K562 (cell line): ENCODE data around the gene ATP5F1D. TPM values are rescaled to one million over a fixed set of nuclear protein-coding genes. Genes with fewer than 3 reads are reported as not detected.

Experiments
- ATAC-seq: fragments of 200-7000 bp; cut with Tn5 transposase; 3 replicates; pipeline ENCODE4 v1.9.1; 2020; ENCODE audit warnings: moderate library complexity
- BruUV-seq: library from RNA; stranded (reverse); fragments of 400-500 nt; replicated peaks from 2 replicates; lab custom pipeline; 2021; lab: Mats Ljungman, UMichigan
- CTCF ChIA-PET: fragments of 300-600 bp; formaldehyde crosslinking; extraction: SDS; loops from one replicate; lab custom pipeline; 2021; ENCODE audit warnings: low intra/inter-chr PET ratio; lab: Yijun Ruan, JAX
- POLR2A ChIA-PET: fragments of 300-600, 350-650 bp; sonication (Branson Sonifier 250); formaldehyde crosslinking; extraction: SDS; loops from one replicate; lab custom pipeline; 2021; ENCODE audit warnings: antibody characterized with exemption, inconsistent platforms; lab: Yijun Ruan, JAX
- DNase-seq, 4 experiments: peaks; one replicate each; pipeline versions ENCODE4 v3.0.0 to v3.0.0-alpha.2; 2011 to 2018; ENCODE audit warnings: low spot score in 3 of 4, mixed read lengths in 3 of 4; ENCODE audit errors: extremely low read depth in 1 of 4
- FAIRE-seq: peaks from 2 replicates; lab custom pipeline; 2011; peaks lifted over from hg19 to GRCh38; lab: Jason Lieb, UNC
- H2AFZ ChIP-seq: 2 replicates; pipeline ENCODE4 v1.6.0; 2011; ENCODE audit warnings: low read depth, low read length, control low read depth, inconsistent platforms
- H3K27ac ChIP-seq: fragments of 200-600 bp; 3 replicates; pipeline ENCODE4 v1.8.0; 2011; ENCODE audit warnings: low read depth, mild to moderate bottlenecking, control low read depth, inconsistent platforms, low read length, moderate library complexity, mixed read lengths; ENCODE audit errors: extremely low read depth
- H3K27me3 ChIP-seq, 2 experiments: fragments of 300-600 bp in 1 of 2; 2 replicates in 1 of 2; 3 replicates in 1 of 2; pipeline versions ENCODE4 v1.6.0 to v1.8.0; 2011; ENCODE audit warnings: inconsistent platforms in 2 of 2, low read length in 2 of 2, mild to moderate bottlenecking in 1 of 2, mixed read lengths in 1 of 2, moderate library complexity in 1 of 2; ENCODE audit not compliant: control insufficient read depth in 2 of 2, insufficient read depth in 2 of 2
- H3K36me3 ChIP-seq: fragments of 300-600 bp; 3 replicates; pipeline ENCODE4 v1.8.0; 2011; ENCODE audit warnings: mild to moderate bottlenecking, low read length, inconsistent platforms; ENCODE audit not compliant: control insufficient read depth, insufficient read depth
- H3K4me1 ChIP-seq, 2 experiments: fragments of 200-600 bp in 1 of 2; replicated peaks in 1 of 2; 2 replicates in 1 of 2; 3 replicates in 1 of 2; pipeline versions ENCODE4 v1.5.1 to v1.8.0; 2011; ENCODE audit warnings: inconsistent platforms in 2 of 2, low read length in 2 of 2, mild to moderate bottlenecking in 1 of 2, mixed read lengths in 1 of 2, moderate library complexity in 1 of 2; ENCODE audit not compliant: control insufficient read depth in 2 of 2, insufficient read depth in 2 of 2
- H3K4me2 ChIP-seq: 2 replicates; pipeline ENCODE4 v1.6.1; 2011; ENCODE audit warnings: low read length, control low read depth, inconsistent platforms, mixed read lengths; ENCODE audit not compliant: insufficient read depth
- H3K4me3 ChIP-seq: fragments of 200-600 bp; sonication (generic), shearing (Covaris generic); 2 replicates; pipeline ENCODE4 v1.5.1; 2016; ENCODE audit warnings: control low read depth, inconsistent platforms
- H3K79me2 ChIP-seq: fragments of 200-600 bp; 3 replicates; pipeline ENCODE4 v1.8.0; 2011; ENCODE audit warnings: low read length, inconsistent platforms; ENCODE audit not compliant: control insufficient read depth, insufficient read depth
- H3K9ac ChIP-seq, 2 experiments: 2 replicates each; pipeline versions ENCODE4 v1.6.0 to v1.6.1; 2011; ENCODE audit warnings: low read depth in 2 of 2, low read length in 2 of 2, control low read depth in 1 of 2, inconsistent platforms in 1 of 2, mild to moderate bottlenecking in 1 of 2, mixed read lengths in 1 of 2; ENCODE audit not compliant: insufficient read depth in 1 of 2
- H3K9me1 ChIP-seq: one replicate; pipeline ENCODE4 v1.6.0; 2011; ENCODE audit warnings: inconsistent platforms, mild to moderate bottlenecking, low read length, moderate library complexity; ENCODE audit not compliant: control insufficient read depth, insufficient read depth
- H3K9me3 ChIP-seq: replicated peaks from 2 replicates; pipeline ENCODE4 v1.5.1; 2011; ENCODE audit warnings: low read depth, low read length, inconsistent platforms; ENCODE audit not compliant: control insufficient read depth, insufficient read depth
- H4K20me1 ChIP-seq: replicated peaks from 2 replicates; pipeline ENCODE4 v1.6.1; 2011; ENCODE audit warnings: low read length, inconsistent platforms, mixed read lengths; ENCODE audit not compliant: control insufficient read depth, insufficient read depth
- CAMTA2 ChIP-seq: fragments of 250-450 bp; sonication (Bioruptor Pico); conservative IDR thresholded peaks from 2 replicates; pipeline ENCODE4 v1.5.1; 2022
- MAFK ChIP-seq: IDR thresholded peaks from 2 replicates; pipeline ENCODE4 v1.6.1; 2011; ENCODE audit warnings: low read length, improper control_type of control experiment
- NBN ChIP-seq: fragments of 450-650 bp; IDR thresholded peaks from 2 replicates; pipeline ENCODE4 v1.6.1; 2016; ENCODE audit warnings: low read depth, mild to moderate bottlenecking
- NFE2 ChIP-seq: IDR thresholded peaks from 2 replicates; pipeline ENCODE4 v1.6.1; 2014; ENCODE audit warnings: antibody characterized with exemption, low read depth
- NFIC ChIP-seq: fragments of 450-650 bp; IDR thresholded peaks from 2 replicates; pipeline ENCODE4 v1.6.1; 2017; ENCODE audit warnings: mild to moderate bottlenecking, inconsistent platforms
- NR2F6 ChIP-seq: fragments of 450-650 bp; formaldehyde crosslinking; IDR thresholded peaks from 2 replicates; pipeline ENCODE4 v1.4.0; 2020; ENCODE audit warnings: mild to moderate bottlenecking
- PCBP1 ChIP-seq: fragments of 200-400 bp; formaldehyde crosslinking; IDR thresholded peaks from 2 replicates; pipeline ENCODE4 v1.6.1; 2018; ENCODE audit warnings: mild to moderate bottlenecking, low read depth, low read length; ENCODE audit not compliant: poor library complexity, severe bottlenecking
- PHF21A ChIP-seq: fragments of 450-650 bp; IDR thresholded peaks from 2 replicates; pipeline ENCODE4 v1.6.1; 2017; ENCODE audit warnings: low read depth, borderline replicate concordance
- PHTF2 ChIP-seq: fragments of 250-450 bp; sonication (Bioruptor Pico); IDR thresholded peaks from 2 replicates; pipeline ENCODE4 v1.5.0; 2021; ENCODE audit warnings: mild to moderate bottlenecking
- POLR2G ChIP-seq: fragments of 200-400 bp; formaldehyde crosslinking; IDR thresholded peaks from 2 replicates; pipeline ENCODE4 v1.6.1; 2017; ENCODE audit warnings: low read depth, mild to moderate bottlenecking, antibody characterized with exemption, low read length, moderate library complexity
- RBFOX2 ChIP-seq: fragments of 200-400 bp; formaldehyde crosslinking; IDR thresholded peaks from 2 replicates; pipeline ENCODE4 v1.6.1; 2017; ENCODE audit warnings: low read depth, mild to moderate bottlenecking, low read length, moderate library complexity
- RBM22 ChIP-seq: fragments of 200-400 bp; formaldehyde crosslinking; IDR thresholded peaks from 2 replicates; pipeline ENCODE4 v1.6.1; 2018; ENCODE audit warnings: low read length, low read depth; ENCODE audit not compliant: poor library complexity, severe bottlenecking
- SLC30A9 ChIP-seq: fragments of 250-450 bp; sonication (Bioruptor Pico); IDR thresholded peaks from 2 replicates; pipeline ENCODE4 v1.8.0; 2022; ENCODE audit warnings: mild to moderate bottlenecking, moderate library complexity
- ZNF124 ChIP-seq: sonication (generic); formaldehyde crosslinking; IDR thresholded peaks from 2 replicates; pipeline ENCODE4 v1.8.1; 2022; ENCODE audit warnings: missing genetic modification reagents
- ZNF174 ChIP-seq: fragments of 250-450 bp; sonication (Bioruptor Pico); IDR thresholded peaks from 2 replicates; pipeline ENCODE4 v1.4.0; 2020; ENCODE audit warnings: mild to moderate bottlenecking
- ZSCAN32 ChIP-seq: fragments of 450-650 bp; formaldehyde crosslinking; IDR thresholded peaks from 2 replicates; pipeline ENCODE4 v1.4.0; 2020; ENCODE audit warnings: mild to moderate bottlenecking, moderate library complexity
- WGBS: fragments of 100-300 bp; shearing (Covaris generic); methylation state at CpG from one replicate; pipeline ENCODE4 v1.1.6; 2016; ENCODE audit warnings: low coverage, mixed read lengths; ENCODE audit not compliant: insufficient coverage; ENCODE audit errors: missing lambda C conversion rate; 5-methylcytosine and 5-hydroxymethylcytosine counted together
- in situ Hi-C: fragments of 300-500 bp; cut with MboI; formaldehyde crosslinking; loops from 4 replicates; pipeline ENCODE4 v1.15.0; 2018; ENCODE audit warnings: inconsistent platforms, mixed read lengths
- intact Hi-C: fragments of 100-400 bp; cut with micrococcal nuclease; formaldehyde crosslinking; loops from 2 replicates; pipeline ENCODE4 v1.14.2; 2022
- polyA plus RNA-seq, 8 experiments: library from polyadenylated mRNA; depleted of rRNA in 4 of 8; stranded (reverse) in 5 of 8; unstranded in 3 of 8; fragments of >200 nt; fragmentation: Nextera tagmentation in 2 of 8; fragmentation: Illumina TruSeq in 1 of 8; extraction: Ambion mirVana in 2 of 8; extraction: Trizol in 1 of 8; gene quantifications; 2 replicates each; pipeline versions ENCODE4 v1.2.1 to v1.2.3, GENCODE V29; 2011 to 2014; ENCODE audit warnings: inconsistent platforms in 1 of 8, missing spikeins in 1 of 8
- total RNA-seq, 7 experiments: library from RNA; depleted of rRNA in 6 of 7; stranded (reverse); fragments of >200 nt in 6 of 7; fragmentation: Illumina TruSeq in 2 of 7; extraction: Trizol in 2 of 7; gene quantifications; 2 replicates each; pipeline versions ENCODE4 v1.2.1 to v1.2.3, GENCODE V29; 2011 to 2021; ENCODE audit warnings: low replicate concordance in 1 of 7
- TF ChIP-seq, protein P1 (sequence below): sonication (generic); formaldehyde crosslinking; IDR thresholded peaks from 2 replicates; pipeline ENCODE4 v1.9.0; 2022; ENCODE audit warnings: mild to moderate bottlenecking, missing genetic modification reagents
- TF ChIP-seq, protein P2 (sequence below): fragments of 450-650 bp; formaldehyde crosslinking; IDR thresholded peaks from 2 replicates; pipeline ENCODE4 v1.4.0; 2022; ENCODE audit warnings: missing genetic modification characterization

Gene ATP5F1D
- total and polyA plus RNA-seq, 9 of the 15 experiments (the other 6 are each of a cell fraction or from before 2014, with no cell fraction given): 3.9 to 409 (median 36.8) TPM

DNA sequence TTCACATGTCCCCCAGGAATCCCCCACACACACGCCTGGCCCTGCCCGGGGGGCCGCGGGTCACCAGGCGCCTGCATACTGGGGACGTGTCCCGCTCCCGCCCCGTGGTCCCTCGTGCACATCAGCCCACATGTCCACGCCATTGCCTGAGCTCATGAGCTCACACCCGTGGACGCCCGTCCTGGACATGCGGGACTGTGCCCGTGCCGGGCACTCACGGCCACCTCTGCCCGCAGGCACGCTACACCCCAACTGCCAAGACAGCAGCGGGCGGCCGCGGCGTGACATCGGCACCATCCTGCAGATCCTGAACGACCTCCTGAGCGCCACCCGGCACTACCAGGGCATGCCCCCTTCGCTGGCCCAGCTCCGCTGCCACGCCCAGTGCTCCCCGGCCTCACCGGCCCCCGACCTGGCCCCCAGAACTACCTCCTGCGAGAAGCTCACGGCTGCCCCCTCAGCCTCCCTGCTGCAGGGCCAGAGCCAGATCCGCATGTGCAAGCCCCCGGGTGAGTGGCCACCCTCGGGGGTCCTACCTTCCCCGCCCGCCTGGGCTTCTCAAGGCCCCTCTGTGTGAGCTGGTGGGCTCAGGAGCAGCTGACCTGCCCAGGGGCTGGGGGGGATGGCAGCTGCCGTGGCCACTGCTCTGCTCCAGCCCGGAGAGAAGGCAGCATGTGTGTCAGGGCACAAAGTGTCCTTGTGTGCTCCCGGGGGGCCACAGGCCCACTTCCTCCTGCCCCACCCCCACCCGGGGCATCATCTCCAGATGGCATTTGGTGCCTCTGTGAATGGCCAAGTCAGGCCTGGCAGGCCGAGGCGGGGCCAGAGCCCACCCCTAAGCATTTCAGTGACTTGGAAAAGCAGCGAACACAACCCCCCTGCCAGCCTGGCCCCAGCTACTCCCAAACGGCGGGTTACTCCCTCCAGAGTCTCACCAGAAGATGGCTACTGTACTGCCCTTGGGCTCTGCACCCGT, 13.9 kb downstream of the ATP5F1D start:
- ChIA-PET POLR2A (interaction anchor here (0.7 to 7.8 kb wide), 4 partner anchors 9 to 52 kb away, joined by 3 to 88 read pairs (median 4); partner anchors contain the start of gene CIRBP), CTCF (no interaction called here)
- no peaks in the 10 kb centered on the region for H3K9me1 ChIP-seq
- no peaks in the 10 kb centered on the region for H3K27me3 ChIP-seq
- no peak for FAIRE-seq
- no peak overlapping the region for H2AFZ ChIP-seq
- H3K9me3 ChIP-seq: no peaks in the 10 kb centered on the region
- H3K36me3 ChIP-seq: peaks cover 70% of the 10 kb centered on the region; the same call in 2 of the 3 replicates
- H3K4me3 ChIP-seq: no peak overlapping the region
- H3K79me2 ChIP-seq: peaks cover 65% of the 10 kb centered on the region
- H3K9ac ChIP-seq: peak overlapping the region in 1 of 2 experiments; percentile 96; a peak in 2 of 4 replicates
- no peak for ATAC-seq
- intact Hi-C loops: no loop called here
- H4K20me1 ChIP-seq: 0 out of 2 replicates have a peak, but pooled peaks cover 7% of the 10 kb centered on the region
- H3K27ac ChIP-seq: peak overlapping the region; percentile 23; the same call in 1 of the 3 replicates
- BruUV-seq: no TSS peak
- in situ Hi-C loops: no loop called here
- H3K4me2 ChIP-seq: no peak overlapping the region
- DNase-seq: no peak
- peaks cover 45 to 99% of the 10 kb centered on the region in 2 experiments for H3K4me1 ChIP-seq
- WGBS: 93% methylated on average over 36 of the region's 52 CpGs
- TF ChIP-seq ZSCAN32 (no peak), NR2F6 (CRISPR knock-in tag) (no peak), ZNF174 (CRISPR knock-in tag) (no peak), NFIC (no peak), RBFOX2 (peak; percentile 67), NFE2 (no peak), MAFK (no peak), ZNF124 (CRISPR knock-in tag) (0 out of 2 replicates have a peak, but pooled peaks have one; percentile 13), PCBP1 (peak; percentile 10), CAMTA2 (no peak), PHTF2 (no peak), NBN (no peak), SLC30A9 (peak; percentile 9; the same call in 1 of the 2 replicates), RBM22 (peak; percentile 50), POLR2G (peak; percentile 67), PHF21A (no peak)
- TF ChIP-seq, protein P1, sequence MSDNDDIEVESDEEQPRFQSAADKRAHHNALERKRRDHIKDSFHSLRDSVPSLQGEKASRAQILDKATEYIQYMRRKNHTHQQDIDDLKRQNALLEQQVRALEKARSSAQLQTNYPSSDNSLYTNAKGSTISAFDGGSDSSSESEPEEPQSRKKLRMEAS (CRISPR knock-in tag): no peak
- TF ChIP-seq, protein P2, sequence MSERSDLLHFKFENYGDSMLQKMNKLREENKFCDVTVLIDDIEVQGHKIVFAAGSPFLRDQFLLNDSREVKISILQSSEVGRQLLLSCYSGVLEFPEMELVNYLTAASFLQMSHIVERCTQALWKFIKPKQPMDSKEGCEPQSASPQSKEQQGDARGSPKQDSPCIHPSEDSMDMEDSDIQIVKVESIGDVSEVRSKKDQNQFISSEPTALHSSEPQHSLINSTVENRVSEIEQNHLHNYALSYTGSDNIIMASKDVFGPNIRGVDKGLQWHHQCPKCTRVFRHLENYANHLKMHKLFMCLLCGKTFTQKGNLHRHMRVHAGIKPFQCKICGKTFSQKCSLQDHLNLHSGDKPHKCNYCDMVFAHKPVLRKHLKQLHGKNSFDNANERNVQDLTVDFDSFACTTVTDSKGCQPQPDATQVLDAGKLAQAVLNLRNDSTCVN: no peak
